GM12875 (cell line): ENCODE results near the gene RPL18A.

Experiments
- H3K4me3 ChIP-seq: one replicate; pipeline ENCODE4 v1.5.1; 2011; ENCODE audit warnings: low read depth, low read length, control low read depth
- TF ChIP-seq, protein P1 (sequence below): IDR thresholded peaks from 2 replicates; pipeline ENCODE4 v1.5.1; 2011; ENCODE audit warnings: low read depth, mild to moderate bottlenecking, control low read depth, inconsistent platforms, low read length, moderate library complexity, borderline replicate concordance; ENCODE audit not compliant: insufficient read depth

The RPL18A gene

GRCh38 chr19:17848595-17849292 is 11.0 kb upstream of the RPL18A start:
- H3K4me3 ChIP-seq, result no peak overlapping the region
- TF ChIP-seq, protein P1, sequence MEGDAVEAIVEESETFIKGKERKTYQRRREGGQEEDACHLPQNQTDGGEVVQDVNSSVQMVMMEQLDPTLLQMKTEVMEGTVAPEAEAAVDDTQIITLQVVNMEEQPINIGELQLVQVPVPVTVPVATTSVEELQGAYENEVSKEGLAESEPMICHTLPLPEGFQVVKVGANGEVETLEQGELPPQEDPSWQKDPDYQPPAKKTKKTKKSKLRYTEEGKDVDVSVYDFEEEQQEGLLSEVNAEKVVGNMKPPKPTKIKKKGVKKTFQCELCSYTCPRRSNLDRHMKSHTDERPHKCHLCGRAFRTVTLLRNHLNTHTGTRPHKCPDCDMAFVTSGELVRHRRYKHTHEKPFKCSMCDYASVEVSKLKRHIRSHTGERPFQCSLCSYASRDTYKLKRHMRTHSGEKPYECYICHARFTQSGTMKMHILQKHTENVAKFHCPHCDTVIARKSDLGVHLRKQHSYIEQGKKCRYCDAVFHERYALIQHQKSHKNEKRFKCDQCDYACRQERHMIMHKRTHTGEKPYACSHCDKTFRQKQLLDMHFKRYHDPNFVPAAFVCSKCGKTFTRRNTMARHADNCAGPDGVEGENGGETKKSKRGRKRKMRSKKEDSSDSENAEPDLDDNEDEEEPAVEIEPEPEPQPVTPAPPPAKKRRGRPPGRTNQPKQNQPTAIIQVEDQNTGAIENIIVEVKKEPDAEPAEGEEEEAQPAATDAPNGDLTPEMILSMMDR, result no peak

DNA sequence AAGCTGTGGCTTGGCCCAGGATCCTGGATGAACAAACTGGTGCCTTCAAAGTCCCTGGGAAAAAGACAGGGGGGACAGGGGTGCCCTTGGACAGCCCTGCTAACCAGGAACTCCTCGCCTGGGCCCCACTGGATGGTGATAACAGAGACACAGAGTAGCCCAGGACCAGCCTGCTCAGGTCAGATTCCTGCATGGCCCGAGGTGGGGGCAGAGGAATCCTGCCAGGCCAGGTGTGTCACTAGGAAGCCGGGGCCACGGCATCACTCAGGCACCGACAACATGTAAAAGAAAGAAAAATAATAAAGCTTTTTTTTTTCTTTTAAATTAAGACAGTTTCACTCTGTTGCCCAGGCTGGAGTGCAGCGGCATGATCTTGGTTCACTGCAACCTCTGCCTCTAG is 5.6 kb upstream of the RPL18A start:
- TF ChIP-seq, protein P1, result no peak

DNA sequence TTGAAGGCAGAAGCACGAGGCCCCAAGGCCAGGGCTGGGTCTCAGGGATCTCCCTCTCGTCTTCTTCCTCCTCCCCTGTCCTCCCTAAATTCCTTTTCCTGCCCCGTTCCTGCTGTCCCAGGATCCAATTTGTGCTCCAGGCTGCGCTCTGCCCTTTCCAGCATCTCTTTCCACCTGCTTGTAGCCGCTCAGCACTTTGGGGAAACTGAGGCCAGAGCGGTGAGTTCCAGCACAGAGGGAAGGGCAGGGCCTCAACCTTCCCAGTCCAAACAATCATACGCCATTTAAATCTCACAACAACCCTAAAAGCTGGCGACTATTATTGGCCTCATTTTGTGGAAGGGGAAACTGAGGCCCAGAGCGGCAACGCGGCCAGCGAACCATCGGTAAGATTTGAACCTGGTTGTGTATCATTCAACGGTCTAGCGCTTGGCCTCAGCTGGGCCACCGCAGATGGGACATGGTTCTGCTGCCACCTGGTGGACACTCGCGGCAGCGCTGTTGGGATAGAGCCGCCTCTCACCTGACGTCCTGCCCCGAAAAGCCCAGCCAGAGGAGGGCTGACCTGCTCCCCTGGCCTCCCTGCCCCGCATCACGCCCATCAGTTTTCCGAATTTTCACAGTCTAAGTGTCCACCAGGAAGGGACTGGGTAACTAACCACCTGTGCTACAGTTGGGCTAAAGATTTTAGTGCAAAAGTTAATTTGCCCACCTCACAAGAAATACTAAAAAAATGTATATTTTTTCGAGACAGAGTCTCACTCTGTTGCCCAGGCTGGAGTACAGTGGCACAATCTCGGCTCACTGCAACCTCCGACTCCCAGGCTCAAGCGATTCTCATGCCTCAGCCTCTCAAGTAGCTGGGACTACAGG is 4.2 kb upstream of the RPL18A start:
- TF ChIP-seq, protein P1, result peak; percentile 98
- no peak overlapping the region for H3K4me3 ChIP-seq

More for the DNA sequence above, 5.6 kb upstream of the RPL18A start:
- no peak overlapping the region for H3K4me3 ChIP-seq

DNA sequence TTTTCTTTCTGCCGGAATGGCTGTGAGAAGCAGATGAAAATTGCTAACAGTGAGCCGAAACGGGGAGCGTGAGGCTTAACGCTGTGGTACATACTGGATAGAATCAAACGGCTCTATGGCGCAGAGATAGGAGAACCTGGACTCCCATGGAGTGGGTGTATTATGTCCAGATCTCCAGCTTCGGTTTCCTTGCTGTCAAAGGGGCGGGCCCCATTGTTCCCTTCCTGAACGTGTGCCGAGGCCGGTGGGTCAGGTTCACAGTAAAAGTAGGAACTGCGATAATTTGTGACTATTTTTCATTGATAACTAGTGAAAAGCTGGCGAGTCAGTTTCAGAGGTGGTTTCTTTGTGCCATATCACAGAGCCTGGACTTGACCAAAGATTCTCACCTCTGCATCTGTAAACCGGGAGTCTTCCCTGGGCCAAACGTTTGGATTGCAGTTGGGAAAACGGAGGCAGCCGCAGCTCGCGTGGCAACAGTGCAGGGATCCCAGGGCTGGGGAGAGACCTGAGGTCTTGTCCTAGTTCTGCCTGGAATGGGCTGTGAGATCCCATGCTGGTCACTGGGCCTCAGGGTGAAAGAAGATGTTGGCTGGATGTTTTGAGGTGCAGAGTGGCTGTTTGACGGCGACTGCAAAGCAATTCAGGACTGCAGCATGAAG is 752 bp downstream of the RPL18A start:
- TF ChIP-seq, protein P1, result no peak

GRCh38 chr19:17860993-17861360 is 1.3 kb downstream of the RPL18A start:
- H3K4me3 ChIP-seq, result peak overlapping the region; percentile 74
- TF ChIP-seq, protein P1, result no peak

More for the DNA sequence above, 752 bp downstream of the RPL18A start:
- H3K4me3 ChIP-seq, result peak overlapping the region; percentile 74

GRCh38 chr19:17861542-17862402 is 2.1 kb downstream of the RPL18A start:
- TF ChIP-seq, protein P1, result no peak
- peak overlapping the region; percentile 74 for H3K4me3 ChIP-seq
